Measurements from ENCODE around the gene ARL6IP5.

ARL6IP5 gene, protein sequence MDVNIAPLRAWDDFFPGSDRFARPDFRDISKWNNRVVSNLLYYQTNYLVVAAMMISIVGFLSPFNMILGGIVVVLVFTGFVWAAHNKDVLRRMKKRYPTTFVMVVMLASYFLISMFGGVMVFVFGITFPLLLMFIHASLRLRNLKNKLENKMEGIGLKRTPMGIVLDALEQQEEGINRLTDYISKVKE

DNA sequence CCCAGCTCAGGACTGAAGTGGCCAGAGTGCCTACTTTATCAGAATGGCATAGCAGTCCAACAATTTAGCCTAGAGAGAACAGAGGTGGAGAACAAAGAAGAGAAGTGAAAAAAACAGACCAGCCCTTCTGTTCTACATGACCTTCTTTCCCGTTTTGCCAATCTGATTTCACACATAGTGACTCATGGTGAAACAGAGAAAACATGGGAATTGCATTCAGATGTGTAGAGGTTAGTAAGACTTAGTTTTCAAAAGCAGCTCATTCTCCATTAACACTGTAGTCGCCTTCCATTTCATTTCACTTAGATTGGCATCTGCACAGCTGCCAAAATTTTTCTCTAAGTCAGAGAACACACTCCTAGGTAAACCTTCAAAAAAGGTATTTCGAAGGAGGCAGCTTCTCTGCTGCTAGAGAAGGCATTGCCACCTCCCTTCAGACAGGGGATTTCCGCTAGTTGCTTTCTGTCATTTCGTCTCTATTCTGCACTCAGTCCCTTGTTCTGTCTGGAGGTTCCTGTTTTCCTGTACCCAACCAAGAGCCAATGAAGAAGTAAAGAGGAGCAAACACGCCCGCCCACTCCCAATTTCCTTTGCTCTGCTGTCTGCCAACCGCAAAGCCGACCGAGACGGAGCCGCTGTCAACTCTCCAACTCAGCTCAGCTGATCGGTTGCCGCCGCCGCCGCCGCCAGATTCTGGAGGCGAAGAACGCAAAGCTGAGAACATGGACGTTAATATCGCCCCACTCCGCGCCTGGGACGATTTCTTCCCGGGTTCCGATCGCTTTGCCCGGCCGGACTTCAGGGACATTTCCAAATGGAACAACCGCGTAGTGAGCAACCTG, at the start of gene ARL6IP5:
Gene ARL6IP5 (plus strand): TSS at position 612 of the 842 bp plus-strand sequence. CDS start 111 bp downstream, at position 723.
- peak; percentile 46 for DNase-seq

DNA sequence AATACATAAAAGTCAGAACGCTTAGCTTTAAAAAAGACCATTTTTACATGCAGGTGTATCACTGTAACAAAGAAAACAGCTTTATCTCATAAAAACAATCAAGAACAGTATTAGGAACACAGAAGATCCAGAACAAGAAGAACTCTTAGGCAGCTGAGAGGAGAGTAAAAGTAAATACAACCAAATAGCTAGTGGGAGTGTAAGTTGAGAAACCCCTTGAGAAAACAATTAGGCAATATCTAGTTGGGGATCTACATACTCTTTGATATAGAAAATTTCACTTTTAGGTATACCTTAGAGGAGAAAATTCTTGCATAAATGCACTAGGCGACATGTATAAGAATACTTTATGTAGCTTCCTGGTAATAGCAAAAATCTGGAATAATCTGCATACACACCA, 40.1 kb upstream of the ARL6IP5 start:
- no peak for DNase-seq

DNA sequence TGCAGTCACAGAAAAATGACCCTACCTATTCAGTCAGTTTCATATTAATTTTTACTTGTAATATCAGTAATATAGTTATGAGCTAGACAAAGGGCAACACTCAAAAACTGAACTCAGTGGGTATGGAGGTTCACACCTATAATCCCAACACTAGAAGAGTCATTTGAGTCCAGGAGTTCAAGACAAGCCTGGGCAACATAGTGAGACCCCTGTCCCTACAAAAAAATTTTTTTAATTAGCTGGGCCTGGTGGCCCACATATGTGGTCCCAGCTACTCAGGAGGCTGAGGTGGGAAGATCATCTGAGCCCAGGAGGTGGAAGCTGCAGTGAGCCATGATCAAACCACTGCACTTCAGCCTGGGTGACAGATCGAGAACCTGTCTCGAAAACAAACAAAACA, 35.7 kb upstream of the ARL6IP5 start:
- DNase-seq, result no peak

DNA sequence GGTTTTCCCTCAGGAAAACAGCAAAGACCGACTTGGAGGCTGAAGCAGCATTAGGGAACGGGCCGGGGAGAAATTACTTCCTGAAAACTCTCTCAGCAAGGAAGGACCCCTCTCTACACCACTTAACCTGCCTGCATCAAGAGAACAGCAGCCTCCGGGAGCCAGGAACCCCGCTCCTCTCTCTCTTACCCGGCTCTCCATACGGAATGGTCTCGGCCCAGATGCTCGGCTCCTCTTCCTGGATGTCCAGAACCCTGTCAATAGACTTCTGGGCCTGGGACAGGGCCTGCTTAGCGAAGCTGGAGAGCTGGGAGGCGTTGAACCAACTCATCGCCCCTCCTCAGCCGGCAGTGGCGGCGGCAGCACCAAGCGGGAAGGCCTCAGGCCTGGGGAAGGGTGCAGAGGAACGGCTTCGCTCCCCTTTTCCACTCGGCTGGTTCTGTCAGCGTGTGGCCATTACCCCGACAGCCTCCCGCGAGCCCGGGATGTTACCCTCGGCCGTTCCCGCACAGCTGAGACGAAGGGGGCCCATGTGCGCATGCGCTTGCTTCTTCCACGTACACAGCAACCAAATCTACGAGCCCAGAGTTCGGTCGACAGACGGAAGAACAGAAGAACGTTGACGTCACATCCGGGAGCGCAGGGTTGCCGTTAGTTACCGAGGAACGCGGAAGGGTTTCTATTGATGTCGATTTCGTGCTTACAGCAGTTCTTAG, 32.8 kb upstream of the ARL6IP5 start, which contains the start of gene TMF1:
Gene TMF1 (minus strand): TSS at position 578 of the 716 bp plus-strand sequence. CDS start 247 bp downstream, at position 331.
- DNase-seq, result no peak

DNA sequence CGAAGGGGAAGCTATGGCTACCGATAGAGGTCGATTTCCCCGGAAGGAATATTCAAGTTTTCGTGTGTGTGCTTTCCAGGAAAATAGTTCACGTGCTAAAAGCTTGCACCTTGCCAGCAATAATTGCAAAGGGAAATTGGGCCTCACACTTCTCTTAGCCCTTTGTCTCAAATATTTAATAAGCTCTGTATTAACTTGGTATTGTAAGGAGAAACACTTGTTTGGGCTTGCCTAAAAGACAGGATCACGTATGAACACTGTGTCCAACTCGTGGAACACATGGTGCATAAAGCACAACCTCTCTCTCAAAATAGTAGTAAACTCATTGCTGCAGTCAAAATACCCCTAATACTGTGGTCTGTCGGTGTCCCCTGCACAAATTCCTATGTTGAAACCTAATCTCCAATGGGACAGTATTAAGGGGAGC, 32.3 kb upstream of the ARL6IP5 start:
- DNase-seq, result no peak

DNA sequence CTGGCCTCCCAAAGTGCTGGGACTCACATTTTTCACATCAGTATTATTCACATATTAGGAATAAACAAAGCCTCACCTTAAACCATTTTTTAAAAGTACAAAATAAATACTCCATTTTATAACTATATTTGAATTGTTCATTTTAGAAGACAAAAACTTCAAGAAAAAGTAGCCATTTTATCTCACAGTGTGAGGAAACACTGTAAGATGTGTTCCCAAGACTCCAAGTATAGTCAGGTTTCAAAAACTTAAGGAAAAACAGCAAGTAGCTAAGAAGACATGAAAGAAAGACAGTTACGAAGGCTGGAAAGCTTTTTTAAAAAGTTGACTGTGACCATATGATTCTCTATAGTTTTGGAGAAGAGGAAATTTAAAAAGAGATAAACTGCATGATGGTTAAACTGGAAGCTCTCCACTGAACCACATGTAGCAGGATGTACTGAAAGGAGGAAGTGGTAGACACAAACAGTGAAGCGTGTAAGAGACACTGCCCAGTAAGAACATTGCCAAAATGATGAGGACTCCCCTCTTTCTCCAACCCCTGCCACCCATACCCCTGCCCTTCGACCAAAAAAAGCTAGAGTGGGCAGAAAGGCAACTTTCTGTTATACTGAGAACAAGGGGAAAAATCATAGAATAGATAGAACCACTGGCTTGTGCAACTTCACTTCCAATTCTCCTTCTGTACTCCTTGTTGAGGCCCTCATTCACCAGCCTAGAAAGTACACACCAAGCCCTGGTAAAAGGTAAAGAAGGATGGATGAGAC, 26.4 kb upstream of the ARL6IP5 start:
- no peak for DNase-seq

DNA sequence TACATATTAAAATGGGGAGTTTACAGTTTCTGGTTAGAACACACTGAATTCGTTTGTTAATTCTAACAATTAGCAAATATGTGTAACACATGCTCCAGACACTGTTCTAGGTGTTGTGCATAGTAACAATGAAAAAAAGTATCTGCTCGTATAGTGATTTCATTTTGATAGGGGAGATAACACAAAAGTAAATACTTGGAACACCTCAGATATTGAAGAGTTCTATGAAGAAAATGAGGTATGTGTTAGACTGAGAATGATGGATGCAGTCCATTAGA, 25.9 kb upstream of the ARL6IP5 start:
- no peak for DNase-seq

DNA sequence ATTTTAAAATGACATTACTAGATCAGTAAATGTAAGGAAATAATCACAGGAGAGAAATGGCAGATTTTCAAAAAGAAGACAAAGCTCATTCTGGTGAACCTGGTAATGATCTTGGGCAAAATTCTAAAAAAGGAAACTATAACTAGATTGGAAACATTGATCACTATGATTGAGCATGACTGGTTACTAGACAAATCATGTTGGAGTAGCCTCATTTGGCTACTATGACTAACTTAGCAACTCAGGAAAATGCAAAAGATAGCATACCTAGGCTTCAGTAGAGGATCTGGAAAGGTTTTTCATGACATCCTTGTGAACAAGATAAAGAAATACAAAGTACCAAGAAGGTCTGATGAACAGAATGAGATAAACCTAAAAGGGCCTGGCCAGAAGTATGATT, 25.0 kb upstream of the ARL6IP5 start:
- DNase-seq, result no peak

DNA sequence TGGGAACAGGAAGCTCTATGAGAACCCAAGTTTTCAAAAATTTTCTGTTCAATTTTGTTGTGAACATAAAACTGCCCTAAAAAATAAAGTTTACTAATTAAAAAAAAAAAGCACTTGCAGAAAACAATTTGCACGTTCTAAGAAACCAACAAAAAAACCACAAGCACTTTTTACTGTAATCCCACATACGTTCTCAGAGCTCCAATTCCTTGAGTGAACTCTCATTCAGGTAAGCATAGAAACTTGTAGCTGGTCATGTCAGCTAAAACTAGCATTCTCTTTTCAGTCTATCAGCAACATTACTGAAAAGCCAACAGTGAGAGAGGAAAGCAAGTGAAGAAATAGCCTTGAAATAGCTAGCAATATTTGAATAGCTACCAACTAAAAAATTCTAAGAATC, 21.1 kb upstream of the ARL6IP5 start:
- DNase-seq, result no peak

DNA sequence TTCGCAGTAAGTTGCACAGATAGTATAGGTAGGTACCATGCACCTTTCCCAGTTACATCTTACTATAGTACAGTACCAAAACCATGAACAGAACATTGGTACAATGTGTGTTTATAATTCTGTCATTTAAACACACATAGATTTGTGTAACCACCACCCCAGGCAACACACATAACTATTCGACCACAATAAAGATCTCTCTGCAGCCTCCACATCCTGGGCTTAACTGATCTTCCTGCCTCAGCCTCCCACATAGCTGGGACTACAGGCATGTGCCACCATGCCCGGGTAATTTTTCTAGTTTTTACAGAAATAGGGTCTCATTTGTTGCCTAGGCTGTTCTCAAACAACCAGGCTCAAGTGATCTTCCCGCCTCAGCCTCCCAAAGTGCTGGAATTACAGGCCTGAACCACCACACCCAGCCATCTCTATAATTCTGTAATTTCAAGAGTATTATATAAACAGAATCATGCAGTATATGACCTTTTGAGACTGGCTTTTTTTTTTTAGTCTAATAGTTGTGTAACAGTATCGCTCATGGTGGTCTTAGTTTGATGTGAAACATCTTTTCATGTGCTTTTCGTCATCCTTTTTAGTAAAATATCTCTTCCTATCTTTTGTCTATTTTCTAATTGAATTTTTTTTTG, 19.3 kb upstream of the ARL6IP5 start:
- DNase-seq, result no peak

DNA sequence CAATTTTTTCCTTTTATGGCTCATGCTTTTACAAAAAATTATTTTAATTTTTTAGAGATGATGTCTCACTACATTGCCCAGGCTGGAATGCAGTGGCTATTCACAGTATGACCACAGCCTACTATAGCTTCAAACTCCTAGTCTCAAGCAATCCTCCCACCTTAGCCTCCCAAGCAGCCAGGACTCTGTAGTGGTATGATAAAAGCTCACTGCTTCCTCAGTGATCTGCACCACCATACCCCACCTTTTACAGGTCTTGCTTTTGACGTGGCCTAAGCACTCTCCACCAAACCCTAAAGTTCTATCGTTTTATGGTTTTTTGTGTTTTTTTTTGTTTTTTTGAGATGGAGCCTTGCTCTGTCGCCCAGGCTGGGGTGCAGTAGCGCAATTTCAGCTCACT, 18.6 kb upstream of the ARL6IP5 start:
- DNase-seq, result no peak

DNA sequence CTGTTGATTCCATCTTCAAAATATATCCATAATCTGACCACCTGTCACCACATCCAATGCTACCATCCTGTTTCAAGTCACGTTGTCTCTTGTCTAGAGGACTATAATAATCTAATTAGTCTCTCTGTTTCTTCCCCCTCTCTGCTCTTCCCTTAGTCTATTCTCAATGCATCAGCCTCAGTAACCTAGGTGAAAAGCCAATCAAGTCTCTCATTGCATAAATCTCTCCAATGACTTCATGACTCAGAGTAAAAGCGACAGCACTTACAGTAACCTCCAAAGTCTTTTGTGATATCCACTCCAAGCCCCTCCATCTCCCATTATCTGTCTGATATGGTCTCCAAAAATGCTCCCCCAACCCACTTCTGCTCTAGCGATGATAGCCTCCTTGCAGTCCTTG, 11.8 kb upstream of the ARL6IP5 start:
- DNase-seq, result no peak

DNA sequence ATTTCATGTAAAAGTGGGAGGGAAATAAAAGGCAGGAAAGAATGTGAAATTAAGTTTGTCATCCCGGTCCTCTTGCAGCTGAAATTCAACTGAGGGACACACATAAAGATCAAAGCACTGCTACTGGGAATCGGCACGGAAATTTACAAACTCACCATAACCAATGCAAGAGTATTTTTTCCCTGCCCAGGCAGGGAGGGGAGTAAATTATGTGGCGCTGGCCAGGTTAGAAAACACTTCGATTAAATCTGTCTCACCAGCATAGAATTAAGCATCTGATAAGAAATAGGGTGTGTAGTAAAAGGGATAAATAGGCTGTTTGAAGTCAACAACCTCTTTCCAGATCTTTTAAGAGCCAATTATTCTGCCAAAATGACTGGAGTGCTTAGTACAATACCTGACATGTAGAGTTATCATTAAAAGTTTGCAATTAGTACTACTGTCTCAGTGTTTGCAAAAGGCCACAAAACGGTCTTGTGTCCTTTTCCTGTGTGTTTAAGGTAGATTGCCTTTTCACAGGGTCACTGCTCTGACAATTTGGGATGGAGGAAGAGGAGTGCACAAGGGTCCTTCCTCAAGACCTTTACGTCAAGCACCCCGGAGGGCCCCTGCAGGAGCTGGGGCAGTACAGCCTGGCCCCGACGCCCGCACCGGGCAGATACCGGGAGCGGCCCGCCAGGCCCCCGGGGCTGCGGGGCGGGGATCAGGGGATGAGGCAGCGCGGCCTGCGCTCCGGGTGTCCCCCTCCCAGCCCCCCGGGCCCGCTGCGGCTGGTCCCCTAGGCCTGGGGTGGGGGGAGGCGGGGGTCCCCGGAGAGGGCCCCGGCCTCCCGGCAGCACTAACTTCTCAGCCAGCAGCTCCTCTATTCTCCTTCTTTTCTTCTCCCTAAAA, 5.2 kb upstream of the ARL6IP5 start:
- no peak for DNase-seq

DNA sequence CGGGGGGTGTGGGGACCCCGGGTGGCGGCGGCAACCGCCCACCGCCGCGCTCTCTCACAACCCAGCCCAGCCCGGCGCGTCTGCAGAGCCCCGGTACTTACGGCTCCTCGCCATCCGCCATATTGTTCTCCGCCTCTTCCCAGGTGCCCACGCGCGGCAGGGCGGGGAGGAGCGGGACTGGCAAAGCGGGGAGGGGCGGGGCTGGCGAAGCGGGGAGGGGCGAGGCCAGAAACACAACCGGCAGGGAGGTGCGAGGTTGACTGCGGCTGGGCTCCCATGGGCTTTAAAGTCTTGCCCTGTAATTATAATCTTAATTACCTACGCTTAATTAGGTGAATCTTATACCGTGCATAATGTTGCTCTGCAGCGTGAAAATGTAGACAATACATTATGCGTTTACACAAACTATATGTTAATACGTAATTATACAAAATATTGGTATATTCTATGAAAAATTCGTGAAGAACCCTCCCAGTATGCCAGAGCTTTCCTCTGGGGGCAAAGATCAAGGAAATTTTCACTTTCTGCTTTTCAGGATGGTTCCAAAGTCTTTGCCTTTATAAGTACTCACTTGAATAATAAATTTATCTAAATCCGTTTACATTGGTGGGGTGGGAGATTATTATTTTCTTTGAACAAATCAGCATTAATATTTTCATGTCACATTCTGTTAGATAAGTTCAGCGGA, 4.4 kb upstream of the ARL6IP5 start, which contains the start of gene UBA3:
Gene UBA3 (minus strand): TSS at position 133 of the 688 bp plus-strand sequence. CDS start 12 bp downstream, at position 121.
- peak; percentile 65 for DNase-seq

DNA sequence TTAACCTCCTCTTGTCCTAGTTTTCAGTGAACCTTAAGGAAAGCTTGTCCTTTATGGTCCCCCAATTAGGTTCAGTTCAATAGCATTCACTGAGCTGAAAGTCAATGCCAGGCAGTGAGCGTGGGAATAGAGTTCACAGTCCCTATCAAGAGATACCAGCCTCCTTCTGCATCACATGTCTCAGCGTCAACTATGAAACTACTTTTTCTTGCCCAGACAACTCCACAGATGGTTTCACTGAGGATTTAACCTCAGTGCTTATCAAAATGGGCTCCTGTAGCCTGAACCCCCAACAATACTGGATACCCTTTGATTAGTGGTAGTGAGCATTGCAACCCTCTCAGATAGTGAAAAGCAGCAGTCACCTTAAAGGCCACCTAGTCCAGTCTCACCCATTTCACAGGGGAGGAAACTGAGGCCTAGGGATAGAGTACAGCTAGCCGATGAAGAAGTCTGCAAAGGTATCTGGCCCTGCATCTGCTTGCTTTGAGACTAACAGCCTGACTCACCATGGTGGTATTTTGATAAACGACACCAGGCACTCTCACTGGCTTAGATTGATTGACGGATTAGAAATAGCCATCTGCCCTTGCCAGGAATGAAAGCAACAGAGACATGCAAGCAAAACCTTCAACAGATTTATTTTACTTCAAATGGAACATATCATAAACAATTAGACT, 3.0 kb upstream of the ARL6IP5 start:
- DNase-seq, result no peak

DNA sequence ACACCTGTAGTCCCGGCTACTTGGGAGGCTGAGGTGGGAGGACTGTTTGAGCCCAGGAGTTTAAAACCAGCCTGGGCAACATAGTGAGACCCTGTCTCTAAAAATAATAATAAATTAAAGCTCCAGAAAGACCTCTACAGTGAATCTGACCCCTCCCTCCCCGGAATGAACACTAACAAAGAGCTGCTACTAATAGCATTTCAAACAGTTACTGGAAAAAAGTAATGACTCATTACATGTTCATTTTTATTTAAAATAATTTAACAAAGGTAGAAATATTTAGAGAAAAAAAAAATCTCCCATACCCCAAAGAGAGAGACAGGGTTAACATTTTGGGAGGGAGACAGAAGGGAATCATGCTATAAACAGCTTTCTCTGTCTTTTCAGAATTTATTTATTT, 2.4 kb upstream of the ARL6IP5 start:
- DNase-seq, result no peak

DNA sequence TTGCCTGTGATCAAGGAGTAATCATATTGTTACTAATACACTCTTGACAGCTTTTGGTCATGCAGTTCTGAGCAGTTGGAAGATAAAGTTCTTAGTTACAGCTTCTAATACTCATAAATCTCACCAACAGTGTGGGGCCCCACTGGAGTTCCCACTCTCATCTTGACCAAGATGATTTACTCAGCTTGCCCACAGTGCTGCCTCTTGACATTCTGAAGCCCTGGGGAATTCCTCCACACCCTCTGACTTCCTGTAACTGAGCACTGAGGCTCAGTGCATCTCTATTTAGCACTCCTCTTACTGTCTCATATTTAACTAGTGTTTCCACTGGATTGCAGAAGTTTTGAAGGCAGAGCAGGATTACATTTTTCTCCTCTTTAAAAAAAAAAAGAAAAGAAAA, 1.9 kb upstream of the ARL6IP5 start:
- DNase-seq, result no peak

DNA sequence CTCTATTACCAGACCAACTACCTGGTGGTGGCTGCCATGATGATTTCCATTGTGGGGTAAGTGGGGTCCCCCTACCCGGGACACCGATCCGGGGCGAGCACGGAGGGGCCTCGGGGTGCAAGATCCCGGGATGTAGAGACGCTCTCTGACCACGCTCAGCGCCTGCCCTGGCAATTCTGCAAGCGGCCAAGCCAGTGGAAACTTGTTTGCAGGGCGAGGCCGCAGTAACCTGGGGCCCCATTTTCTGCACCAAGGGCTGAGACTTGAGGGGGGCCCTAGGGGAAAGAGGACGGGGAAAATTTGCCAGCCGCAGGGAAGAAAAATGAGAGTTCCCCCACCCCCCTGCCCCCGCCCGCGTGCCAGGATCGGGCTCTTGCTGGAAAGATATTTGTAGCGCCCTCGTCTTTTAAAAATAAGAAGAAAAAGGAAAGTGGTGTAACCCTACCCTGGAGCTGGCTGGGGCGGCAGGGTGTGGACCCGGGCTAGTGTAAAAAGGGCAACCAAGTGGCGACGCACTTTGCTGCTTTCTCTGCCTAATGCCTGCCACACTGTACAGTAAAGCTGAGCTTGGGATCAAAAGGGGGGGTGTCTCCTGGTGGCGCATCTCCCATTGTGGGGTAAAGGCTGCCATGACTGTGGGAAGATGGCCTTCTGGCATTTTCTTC, 563 bp downstream of the ARL6IP5 start:
- no peak for DNase-seq

DNA sequence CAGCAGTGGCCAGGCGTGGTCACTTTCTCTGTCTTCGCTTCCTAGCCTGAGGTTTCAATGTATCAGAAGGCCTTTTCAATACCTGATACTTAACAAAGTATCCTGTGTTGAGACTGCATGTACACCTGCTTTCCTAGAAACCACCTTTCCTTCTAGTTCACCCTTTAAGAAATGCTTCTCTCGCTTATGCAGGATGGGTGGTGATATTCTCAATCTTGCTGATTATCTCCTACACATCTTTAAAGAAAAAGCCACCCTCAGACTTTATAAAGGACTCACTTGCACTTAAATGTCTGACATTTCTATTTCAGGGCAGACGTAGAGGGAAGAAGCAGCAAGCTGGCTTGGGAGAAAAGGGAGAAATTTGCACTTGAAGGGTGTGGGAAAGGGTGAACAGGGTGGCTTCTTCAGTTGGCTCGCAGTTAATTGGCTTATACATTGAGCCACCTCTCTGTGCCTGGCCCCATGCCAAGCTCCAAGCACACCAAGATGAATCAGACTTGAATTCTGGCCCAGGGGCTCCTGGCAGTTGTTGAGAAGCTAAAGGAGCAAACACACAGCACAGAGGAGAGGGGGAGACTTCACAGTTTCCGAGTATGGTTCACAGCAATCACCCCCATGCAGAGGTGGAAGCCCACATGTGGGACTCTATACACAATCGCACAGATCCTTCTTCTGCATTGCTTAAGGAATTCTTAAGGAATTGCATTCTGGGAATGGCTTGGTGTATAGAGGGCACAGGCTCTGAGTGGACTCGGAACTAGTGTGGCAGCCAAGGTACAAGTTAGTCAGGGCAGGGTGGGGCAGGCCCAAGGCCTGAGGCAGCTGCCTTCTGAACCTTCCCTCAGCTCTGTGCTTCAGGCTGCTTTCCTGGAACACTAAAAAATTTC, 1.3 kb downstream of the ARL6IP5 start:
- peak; percentile 12 for DNase-seq

Measured in NCI-H1436 (cell line).